HG03432 (cell line): Measurements from ENCODE around the gene GRB14.
"Not testable (repeated sequence)": the region's sequence is repeated elsewhere in the genome, so short reads cannot be mapped to it uniquely, and the experiment has no call there.

Experiments used
- ATAC-seq: cut with Tn5 transposase; IDR thresholded peaks from one replicate; pipeline ENCODE4 v1.9.1; 2021; ENCODE audit warnings: mild to moderate bottlenecking, moderate library complexity; ENCODE audit not compliant: unreplicated experiment

The GRB14 gene

DNA sequence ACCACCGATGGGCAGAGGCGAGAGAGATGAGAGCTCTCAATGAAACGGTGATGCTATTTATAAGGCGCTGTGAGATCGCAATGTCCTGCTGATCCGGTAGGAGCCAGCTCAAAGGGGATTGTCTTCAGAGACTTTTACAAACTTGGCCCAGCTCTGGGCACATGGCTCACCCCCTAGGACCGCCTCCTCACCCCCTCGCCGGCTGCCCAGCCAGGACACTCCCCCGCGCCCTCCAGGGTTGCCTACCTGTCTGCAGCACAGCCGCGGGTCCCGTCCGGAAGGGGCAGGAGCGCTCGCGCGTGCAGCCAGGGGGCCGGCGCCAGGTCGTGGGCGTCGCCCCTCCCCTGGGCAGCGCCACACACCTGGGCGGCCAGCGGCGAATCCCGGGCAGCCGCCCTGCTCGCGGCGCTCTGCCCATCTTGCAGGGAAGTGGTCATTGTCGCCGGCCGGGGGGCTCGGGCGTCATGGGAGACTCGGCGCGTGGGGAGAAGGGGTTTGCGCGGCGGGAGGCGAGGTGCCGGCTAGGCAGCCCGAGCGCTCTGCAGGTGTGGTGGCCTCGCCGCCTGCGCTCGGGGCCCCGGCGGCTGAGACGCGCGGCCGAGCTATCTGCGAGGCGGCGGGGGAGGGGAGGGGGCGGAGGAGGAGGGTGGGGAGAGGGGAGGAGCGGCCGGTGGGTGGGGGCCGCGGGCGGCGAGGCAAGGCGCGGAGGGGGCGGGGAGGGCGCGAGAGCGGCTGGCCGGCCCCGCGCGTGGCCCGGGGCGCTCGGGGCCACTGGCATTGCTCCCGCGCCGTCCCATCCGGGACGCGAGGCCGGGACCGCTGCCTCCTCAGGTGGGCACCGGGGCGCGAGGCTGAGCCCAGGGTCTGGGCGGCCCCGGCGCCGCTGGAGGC, at the start of gene GRB14:
Gene GRB14 (minus strand): TSS at position 610 of the 891 bp plus-strand sequence. CDS start 173 bp downstream, at position 437.
- no peak for ATAC-seq

DNA sequence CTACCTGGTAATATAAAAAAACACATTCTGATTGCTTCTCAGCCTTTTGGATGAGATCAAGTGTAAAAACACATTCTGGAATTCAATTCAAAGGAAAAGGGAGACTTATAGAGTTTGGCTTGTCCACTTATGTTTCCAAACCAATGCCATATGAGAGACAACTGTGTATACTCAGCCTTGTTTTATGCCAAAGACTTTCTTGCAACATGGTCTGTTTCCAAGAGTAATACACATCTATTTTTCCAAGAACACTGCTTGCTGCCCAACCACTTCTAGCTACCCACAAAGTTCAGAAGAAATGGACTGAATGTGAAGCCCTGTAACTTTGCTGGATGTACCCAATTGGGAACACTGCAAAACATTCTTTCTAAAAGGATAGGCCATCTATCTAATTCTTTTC, 48.0 kb upstream of the GRB14 start:
- ATAC-seq = no peak

DNA sequence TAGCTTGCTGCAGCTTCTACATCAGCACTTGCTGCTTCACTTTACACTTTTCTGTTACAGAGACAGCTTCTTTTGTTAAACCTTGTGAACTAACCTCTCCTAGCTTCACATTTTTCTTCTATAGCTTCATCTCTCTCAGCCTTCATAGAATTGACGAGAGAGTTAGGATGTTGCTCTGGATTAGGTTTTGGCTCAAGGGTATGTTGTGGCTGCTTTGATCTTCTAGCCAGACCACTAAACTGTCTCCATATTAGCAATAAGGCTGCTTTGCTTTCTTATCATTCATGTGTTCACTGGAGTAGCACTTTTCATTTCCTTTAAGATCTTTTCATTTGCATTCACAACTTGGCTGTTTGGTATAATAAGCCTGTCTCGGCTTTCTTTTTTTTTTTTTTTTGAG, 46.3 kb upstream of the GRB14 start:
- no peak for ATAC-seq

DNA sequence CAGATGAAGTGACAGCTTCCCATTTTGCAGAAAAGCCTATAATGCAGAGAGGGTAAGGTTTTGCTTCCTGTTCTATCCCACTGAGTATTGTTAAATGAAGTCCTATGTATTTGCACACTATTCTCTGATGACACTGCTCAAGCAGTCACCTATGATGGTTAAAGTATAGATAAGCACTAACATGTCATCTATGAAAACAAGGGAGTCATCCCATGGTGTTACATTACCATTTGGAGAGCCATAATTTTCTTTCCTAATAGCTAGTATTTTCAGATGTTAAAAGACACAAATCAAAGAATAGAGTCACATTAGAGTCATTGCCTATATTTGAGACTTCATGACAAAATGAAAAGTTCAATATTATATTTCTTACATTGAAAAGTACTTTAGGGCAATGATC, 42.8 kb upstream of the GRB14 start:
- no peak for ATAC-seq

DNA sequence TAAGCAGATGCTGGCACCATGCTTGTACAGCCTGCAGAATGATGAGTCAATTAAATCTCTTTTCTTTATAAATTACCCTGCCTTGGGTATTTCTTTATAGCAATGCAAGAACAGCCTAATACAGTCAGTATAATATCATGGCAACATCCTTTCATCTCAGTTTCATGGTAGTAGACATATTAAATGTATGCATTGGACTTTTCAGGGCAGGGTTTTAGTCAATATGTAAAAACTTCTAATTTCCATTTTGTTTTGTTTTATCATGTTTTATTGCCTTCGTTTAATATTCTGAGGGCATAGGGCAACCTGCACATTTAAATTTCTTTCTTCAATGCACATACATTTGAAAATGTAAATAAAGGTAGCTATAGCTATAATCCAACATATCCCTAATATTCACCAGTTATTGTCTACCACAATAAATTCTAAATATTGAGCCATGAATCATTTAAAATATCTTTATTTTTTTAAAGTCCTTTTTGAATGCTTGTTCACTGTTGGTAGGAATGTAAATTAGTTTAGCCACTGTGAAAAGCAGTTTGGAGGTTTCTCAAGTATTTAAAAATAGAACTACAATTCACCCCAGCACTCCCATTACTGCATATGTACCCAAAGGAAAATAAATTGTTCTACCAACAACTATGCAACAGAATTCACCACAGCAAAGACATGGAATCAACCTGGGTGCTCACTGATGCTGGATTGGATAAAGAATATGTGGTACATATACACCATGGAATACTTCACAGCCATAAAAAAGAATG, 41.8 kb upstream of the GRB14 start:
- ATAC-seq = no peak

DNA sequence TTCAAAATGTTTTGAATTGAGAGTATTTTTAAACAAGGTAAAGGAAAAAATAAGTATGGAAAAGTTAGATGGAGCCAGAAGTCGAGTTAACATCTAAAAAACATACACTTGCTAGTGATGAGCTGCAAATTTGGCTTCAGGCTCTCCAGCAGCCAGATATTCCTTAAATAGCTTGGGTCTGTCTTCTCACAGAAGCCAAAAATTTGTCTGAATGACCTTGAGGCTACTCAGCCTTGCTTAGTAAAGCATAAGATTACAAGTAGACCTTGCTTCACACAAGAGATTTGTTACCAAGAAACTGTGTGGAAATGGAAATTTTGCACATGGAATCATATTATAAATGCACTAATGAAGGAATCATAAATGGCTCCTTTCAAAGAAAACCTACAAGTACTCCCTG, 40.8 kb upstream of the GRB14 start:
- ATAC-seq = no peak

DNA sequence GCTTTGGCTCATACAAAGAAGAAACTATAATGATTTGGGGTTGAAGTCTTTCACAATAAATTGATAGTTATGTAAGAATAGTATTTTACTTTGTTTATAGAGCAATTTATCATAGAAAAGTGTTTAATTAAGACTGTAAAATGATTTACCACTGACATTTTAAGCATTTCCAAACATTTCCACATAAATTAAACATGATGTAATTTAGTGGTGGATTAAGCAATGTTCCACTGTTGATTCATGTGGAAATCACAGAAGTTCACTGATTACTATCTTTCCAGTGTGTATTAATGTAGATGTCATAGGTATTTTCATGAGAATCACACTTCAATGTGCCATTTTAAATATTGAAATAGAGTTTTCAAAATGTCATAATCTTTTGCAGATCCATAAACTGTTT, 40.1 kb upstream of the GRB14 start:
- no peak for ATAC-seq

DNA sequence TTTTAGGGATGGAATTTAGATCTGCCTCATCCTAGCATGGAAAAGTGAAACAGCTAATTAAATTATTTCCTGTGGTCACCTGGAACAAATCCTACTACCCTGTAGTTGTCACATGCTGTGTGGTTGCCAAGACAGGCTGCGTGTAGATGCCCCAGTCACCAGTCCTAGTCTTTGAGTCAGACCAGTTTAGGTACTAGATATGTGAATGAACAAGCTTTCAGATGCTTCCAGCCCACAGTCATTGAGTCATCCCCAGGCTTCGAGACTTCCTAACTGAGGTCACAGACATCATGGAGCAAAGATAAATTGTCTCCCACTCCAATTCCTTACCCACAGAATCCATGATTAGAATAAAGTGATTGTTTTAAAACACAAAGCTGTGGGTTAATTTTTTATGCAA, 35.8 kb upstream of the GRB14 start:
- no peak for ATAC-seq

DNA sequence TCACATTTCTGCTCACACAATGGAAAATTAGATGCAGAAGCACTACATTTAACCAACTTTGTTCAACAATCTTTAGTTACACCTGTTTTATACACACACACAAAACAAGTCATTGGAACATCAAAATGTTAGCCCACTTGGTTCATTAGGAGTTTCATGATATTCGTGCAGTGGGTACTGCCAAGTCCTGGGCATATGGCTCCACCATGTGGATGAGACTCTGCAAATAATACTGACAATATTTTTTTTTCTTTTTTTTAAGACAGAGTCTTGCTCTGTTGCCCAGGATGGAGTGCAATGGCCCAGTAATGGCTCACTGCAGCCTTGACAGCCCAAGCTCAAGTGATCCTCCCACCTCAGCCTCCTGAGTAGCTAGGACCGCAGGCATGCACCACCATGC, 34.5 kb upstream of the GRB14 start:
- ATAC-seq = no peak

DNA sequence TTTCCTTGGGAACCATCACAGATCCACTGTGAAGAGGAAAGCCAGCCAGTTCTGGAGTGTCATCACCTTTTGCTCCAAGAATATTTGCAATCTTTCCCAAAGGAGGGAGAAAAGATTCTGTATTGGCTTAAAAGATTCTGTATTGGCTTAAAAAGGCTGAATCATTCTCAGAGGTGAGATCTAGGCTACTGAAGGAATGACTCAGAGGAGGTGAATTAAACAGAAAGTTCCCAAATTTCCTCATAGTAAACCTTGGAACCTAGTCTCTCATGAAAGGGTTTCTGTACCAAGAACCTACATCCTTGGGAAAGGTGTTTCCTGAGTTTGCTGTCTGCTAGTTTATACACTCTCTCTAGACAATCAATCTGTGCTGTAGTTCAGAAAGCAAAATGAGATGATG, 34.1 kb upstream of the GRB14 start:
- no peak for ATAC-seq

DNA sequence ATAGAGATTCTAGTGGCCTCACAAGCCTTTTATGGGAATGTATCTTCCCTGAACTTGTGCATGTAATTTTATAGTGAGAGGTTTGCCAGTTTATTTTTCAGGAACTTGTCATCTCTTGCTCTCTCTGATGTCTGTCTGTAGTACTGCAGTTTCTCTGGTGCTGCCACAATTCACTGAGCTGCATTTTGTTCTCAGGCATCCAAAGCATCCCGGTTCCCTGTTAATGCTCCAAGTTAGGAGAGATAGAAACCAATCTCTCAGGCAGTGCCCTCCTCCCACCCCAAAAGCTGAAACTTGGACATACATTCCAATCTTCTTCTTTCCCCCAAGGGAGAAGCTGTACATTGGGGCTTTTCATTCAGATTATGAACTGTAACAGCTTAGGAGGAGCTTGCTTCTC, 30.1 kb upstream of the GRB14 start:
- ATAC-seq = no peak

DNA sequence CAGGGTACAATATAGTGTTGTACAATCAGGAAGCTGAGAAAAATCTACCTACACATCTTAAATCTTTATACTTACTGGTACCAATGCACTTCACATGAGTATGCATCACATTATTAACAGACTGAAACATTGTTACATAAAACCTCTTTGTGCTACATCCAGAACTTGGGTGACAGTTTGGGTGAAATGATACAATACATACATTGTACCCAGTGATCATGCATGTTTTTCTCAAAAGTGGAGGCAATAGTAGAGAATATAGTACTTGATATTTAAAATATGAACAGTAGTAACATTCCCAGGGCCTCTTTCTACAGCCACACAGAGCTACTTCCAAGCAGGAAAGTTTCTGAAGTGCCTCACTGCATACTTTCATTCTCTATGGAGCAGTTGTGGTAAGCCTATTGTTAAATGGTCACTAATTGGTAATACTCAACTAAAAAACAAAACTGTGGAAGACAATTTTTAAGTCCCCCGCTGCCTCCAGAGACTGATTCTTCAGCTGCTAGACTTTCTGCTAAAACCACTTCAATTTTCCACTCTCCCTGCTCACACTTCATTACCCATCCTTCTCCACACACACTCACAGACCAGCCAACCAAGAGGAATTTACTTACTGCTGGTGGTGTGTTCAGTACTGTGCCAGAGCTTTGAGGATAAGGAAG, 22.9 kb upstream of the GRB14 start:
- ATAC-seq = no peak

DNA sequence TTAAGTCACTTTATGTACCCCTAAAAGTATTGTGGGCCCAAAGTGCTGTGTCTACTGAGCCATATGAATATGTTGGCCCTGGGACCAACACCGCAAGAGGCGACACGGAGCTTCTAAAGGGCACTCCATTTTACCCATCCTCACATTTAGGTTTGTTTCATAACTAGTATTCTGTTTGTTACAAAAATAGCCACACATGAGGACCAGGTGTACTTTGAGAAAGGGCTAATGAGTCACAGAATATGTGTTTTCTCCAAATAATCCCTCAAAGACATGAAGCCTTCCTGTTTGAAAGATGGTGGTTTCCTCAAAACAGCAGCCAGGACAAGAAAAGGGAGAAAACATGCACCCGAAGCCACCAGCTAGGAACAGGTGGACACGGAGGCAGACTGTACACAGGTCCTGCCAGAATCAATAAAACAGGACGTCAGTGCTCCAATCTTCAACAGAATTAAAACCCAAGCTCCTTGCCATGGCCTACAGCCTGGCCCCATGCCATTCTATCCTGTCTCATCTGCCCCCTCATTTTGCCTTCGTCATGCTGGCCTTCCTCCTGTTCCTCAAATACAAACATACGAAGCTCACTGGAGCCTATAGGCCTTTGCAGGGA, 21.8 kb upstream of the GRB14 start:
- ATAC-seq = no peak

DNA sequence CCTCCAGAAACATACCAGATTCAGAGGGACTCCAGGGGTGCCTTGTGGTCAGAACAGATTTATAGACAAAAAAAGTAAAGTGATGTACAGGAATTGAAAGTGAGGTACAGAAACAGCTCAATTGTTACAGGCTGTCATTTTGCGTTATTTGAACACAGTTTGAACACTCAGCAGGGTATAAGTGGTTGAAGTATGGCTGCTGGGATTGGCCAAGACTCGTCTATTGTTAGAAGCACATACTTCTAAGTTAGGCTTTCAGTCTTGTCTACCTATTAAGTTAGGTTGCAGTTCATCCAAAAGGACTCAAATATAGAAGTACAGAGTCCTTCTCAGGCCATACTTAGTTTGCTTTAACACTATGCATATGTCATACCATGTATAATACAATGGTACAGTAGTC, 21.0 kb upstream of the GRB14 start:
- no peak for ATAC-seq

DNA sequence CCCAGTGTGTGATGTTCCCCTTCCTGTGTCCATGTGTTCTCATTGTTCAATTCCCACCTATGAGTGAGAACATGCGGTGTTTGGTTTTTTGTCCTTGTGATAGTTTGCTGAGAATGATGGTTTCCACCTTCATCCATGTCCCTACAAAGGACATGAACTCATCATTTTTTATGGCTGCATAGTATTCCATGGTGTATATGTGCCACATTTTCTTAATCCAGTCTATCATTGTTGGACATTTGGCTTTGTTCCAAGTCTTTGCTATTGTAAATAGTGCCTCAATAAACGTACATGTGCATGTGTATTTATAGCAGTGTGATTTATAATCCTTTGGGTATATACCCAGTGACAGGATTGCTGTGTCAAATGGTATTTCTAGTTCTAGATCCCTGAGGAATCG, 7.0 kb upstream of the GRB14 start:
- not testable (repeated sequence) for ATAC-seq

DNA sequence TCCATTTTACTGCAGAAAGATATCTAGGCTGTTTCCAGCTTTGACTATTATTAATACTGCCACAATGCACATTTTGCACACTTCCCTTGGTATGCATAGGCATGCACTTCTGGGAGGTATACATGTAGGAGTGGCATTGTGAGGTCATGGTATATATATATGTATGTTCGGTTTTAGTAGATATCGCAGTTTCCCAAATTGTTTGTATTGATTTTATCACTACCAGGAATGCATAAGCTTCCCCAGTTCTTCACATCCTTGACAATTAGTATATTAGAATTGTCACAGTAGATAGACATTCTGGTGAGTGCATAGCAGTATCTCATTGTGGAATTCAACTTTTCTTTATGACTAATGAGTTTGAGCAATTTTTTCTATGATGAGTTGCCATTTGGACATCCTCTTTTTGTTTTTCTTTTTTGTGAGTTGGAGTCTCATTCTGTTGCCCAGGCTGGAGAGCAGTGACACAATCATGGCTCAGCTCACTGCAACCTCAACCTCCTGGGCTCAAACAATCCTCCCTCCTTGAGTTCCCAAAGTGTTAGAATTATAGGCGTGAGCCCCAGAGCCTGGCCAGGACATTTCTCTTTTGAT, 4.2 kb upstream of the GRB14 start:
- no peak for ATAC-seq

DNA sequence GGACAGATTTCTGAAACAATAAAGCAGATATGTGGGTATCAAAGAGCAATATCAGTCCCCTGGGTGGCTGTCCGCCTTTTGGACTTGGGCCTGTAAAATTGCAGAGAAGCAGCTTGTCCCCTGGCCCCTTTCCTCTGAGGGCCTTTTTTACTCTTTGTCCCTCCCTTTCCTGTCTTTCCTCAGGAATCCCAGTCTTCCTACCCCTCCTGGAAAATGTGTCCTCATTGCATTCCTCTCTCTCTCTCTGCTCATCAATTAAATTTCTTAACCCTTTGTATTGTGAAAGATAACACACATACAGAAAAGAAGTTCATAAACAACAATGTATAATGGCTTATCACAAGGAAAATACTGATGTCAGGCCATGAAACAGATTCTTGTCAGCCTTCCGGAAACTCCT, 3.0 kb upstream of the GRB14 start:
- ATAC-seq = no peak

DNA sequence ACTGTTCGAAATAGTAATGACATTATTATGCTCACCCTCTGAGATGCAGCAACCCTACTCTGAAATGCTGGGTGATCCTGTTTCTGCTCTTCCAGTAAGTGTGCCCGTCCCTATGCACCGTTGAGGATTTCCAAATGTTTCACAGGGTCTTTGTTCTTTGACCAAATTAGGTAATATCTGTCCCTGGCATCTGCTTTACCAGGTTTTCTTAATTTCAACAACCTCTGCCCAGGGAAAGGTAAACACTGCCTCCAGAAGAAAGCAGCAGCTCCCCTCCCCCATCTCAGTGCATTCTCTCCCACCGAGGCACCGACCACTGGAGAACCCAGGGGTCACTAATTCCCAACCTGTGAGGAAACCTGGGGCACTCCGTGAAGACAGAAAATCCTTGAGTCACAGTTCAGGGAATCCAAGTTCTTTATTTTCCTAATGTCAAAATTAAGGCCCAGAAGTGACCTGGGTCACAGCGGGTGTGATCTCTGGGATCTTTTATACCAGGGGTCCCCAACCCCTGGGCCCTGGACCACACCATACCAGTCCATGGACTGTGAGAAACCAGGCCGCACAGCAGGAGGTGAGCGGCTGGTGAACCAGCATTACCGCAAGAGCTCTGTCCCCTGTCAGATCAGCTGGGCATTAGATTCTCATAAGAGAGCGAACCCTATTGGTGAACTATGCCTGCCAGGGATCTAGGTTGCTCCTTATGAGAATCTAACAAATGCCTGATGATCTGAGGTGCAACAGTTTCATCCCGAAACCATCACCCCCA, 1.2 kb upstream of the GRB14 start:
- ATAC-seq = no peak

DNA sequence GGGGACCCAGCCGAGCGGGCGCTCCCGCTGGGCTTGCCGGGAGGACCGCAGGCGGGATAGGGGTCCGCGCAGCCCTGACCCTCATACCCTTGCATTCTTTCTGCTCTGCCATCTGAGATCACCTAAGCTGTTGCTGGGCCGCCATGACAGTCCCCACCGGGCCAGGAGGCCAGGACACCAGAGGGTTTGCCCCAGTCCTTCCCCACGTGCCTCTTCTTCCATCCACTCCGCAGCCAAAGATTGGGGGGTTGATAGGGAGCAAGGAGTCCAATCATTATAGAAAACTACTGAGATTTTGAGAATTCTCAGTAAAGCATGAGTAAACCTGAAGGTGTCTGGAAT, 453 bp upstream of the GRB14 start:
- ATAC-seq = no peak

DNA sequence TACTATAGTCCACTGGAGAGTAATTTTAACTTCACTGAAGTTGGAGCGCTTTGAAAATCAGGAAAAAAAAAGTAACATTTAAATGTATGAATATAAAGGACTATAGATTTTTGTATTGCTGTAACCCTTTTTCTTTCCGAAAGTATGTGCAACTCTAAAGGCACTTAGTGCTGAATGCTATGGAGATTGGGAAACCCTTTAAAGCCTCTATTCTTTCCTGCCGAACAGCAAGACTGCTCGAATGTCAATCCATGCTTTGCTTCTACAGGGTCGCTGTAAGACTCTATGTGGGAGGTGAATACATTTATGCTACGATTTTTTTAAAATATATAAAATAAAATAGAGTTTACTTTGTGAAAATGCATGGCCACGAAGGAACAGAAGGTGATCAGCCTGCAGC, 825 bp downstream of the GRB14 start:
- no peak for ATAC-seq
